Cortex of kidney (tissue), 1 donor: ENCODE measurements around the gene CLIC4.
"Not testable (repeated sequence)": the region's sequence is repeated elsewhere in the genome, so short reads cannot be mapped to it uniquely, and the experiment has no call there.

Experiments used
- DNase-seq: peaks from one replicate; lab custom pipeline; 2025; lab: John Stamatoyannopoulos, UW

Gene CLIC4

GRCh38 chr1:24745711-24746413, 615 bp downstream of the CLIC4 start:
- DNase-seq, result no peak

GRCh38 chr1:24748191-24749121, 3.2 kb downstream of the CLIC4 start:
- no peak for DNase-seq

GRCh38 chr1:24749252-24749651, 4.0 kb downstream of the CLIC4 start:
- no peak for DNase-seq

GRCh38 chr1:24749886-24750285, 4.6 kb downstream of the CLIC4 start:
- no peak for DNase-seq

GRCh38 chr1:24751833-24752232, 6.6 kb downstream of the CLIC4 start:
- DNase-seq, result no peak

GRCh38 chr1:24752305-24752704, 7.1 kb downstream of the CLIC4 start:
- DNase-seq, result no peak

- DNase-seq, result no peak
These were observed 9.0 kb downstream of the CLIC4 start for GRCh38 chr1:24754229-24754628.

GRCh38 chr1:24755323-24755722, 10.1 kb downstream of the CLIC4 start:
- DNase-seq, result not testable (repeated sequence)

GRCh38 chr1:24756395-24756794, 11.1 kb downstream of the CLIC4 start:
- DNase-seq, result no peak

- DNase-seq, result no peak
These were observed 14.2 kb downstream of the CLIC4 start for GRCh38 chr1:24759492-24759891.

GRCh38 chr1:24761582-24761981, 16.3 kb downstream of the CLIC4 start:
- no peak for DNase-seq

- no peak for DNase-seq
These were observed 17.0 kb downstream of the CLIC4 start for GRCh38 chr1:24762133-24762676.

- DNase-seq, result no peak
These were observed 18.4 kb downstream of the CLIC4 start for GRCh38 chr1:24763671-24764070.

GRCh38 chr1:24764439-24764838, 19.2 kb downstream of the CLIC4 start:
- DNase-seq, result no peak

GRCh38 chr1:24764848-24765247, 19.6 kb downstream of the CLIC4 start:
- no peak for DNase-seq

GRCh38 chr1:24765308-24765988, 20.2 kb downstream of the CLIC4 start:
- DNase-seq, result no peak

GRCh38 chr1:24767351-24767750, 22.1 kb downstream of the CLIC4 start:
- no peak for DNase-seq

- DNase-seq, result no peak
These were observed 23.8 kb downstream of the CLIC4 start for GRCh38 chr1:24768873-24769605.

GRCh38 chr1:24769656-24770651, 24.7 kb downstream of the CLIC4 start:
- DNase-seq, result no peak

- DNase-seq, result no peak
These were observed 25.6 kb downstream of the CLIC4 start for GRCh38 chr1:24770881-24771280.
